KG1 (cell line): Measurements from ENCODE around the gene RRP36.
A peak's percentile ranks its signal among the peaks of the same experiment; 100 is the strongest.
"Not testable (repeated sequence)": the region's sequence is repeated elsewhere in the genome, so short reads cannot be mapped to it uniquely, and the experiment has no call there.

Source experiments
- DNase-seq: peaks from one replicate; lab custom pipeline; 2025; lab: John Stamatoyannopoulos, UW

Gene RRP36, protein sequence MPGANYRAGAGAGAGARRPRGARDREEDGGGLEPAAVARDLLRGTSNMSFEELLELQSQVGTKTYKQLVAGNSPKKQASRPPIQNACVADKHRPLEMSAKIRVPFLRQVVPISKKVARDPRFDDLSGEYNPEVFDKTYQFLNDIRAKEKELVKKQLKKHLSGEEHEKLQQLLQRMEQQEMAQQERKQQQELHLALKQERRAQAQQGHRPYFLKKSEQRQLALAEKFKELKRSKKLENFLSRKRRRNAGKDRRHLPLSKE

DNA sequence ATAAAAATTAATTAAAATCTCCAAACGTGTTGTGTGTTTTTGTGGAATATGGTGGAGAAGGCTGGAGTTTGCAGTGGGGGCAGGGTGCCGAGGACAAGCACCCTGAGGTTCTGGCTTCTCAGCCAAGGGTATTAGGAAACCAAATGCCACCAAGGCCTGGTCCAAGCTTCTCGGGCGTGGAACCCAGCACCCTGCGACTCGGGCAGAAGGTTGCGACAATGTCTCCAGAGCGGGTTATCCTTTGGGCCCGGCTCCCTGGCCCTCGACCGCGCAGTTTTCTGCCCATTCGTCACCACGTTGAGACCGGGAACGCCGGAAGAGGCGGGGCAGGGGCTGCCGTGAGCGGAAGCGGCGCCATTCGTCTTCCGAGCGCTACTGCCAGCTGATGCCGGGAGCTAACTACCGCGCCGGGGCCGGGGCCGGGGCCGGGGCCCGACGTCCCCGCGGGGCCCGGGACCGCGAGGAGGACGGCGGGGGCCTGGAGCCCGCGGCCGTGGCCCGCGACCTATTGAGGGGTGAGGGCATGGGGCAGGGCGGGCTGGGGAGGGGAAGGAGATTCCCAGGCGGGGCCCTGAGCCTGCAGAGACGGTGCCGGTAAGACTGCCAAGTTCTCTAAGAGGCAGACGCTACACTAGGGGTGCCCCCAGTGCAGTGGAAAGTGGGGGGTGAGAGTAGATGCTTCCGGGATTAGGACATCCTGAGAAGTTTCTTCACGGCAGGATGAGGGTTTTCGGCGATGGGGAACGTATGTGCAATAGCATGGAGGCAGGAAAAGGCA is at the start of gene RRP36:
Gene RRP36, plus strand, starts transcription at position 354 of the 778 bp plus-strand sequence. Its CDS starts 32 bp downstream, at position 386.
- peak; percentile 53 for DNase-seq

DNA sequence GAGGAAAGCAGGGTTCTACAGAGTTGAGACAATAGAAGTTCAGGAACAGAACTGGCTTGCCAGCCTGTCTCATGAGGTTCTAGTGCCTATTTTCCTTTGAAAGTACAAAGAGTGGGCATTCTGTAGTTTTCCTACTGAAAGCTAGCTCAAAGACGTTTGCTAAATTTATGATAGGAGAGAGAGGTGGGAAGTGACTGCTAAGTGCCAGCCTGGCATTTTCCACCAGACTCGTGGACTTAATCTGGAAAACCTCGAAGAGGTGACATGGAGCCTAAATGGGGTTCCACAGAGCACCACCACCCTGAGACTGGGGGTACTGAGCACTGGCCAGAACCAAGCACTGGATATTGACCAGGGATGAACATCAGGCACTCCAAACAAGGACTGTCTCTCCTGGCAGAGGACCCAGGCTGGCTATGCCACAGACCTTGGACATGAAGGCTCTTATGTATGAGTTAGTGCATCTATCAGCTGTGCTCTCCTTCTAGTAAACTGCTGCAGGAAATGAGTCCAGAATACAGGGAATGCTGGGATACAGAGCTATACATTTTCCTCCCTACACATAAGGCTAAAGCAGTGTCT is 49.6 kb upstream of the RRP36 start:
- no peak for DNase-seq

DNA sequence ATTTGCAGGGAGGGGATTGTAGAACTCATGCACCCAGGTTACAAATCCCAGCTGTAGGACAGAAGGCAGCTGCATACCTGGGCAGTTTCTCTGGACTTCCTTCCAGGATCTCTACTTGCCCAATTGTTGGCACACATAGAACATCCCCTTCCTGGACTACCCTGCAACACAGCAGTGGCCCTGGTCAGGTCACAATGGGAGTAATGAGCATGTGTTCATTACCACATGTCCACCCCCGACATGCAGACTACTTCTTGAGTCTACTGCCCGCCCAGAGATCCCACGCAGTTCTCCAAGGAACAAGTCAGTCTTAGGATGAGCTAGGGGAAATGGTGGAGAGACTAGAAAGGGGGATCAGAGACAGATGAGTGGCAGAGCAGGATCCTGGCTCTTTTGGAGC is 47.5 kb upstream of the RRP36 start:
- no peak for DNase-seq

DNA sequence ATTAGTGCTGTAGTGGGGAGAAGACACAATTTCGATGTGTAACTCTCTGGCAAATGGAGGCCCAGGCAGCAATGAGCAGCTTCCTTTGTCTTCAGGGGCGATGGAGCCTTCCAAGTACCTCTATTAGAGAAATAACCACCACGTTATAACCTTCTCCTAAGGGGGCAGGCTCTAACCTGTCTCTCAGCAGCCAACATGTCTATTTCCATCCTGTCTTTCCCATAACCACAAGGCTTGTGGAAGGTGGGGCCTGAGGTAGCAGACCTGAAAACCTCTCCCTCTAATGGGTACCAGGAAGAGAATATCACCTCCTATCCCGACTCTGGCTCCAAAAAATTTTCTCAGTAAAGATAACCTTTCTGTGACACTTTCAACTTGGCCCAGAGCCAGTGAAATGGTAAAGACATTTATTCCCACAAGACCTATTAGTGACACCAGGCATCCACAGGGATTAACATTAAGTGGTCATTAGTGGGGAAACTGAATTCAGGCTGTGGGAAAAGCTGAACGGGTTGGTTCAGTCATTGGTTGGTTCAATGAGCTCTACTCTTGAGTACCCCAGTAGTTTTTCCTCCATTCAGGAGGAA is 46.4 kb upstream of the RRP36 start:
- DNase-seq, result no peak

DNA sequence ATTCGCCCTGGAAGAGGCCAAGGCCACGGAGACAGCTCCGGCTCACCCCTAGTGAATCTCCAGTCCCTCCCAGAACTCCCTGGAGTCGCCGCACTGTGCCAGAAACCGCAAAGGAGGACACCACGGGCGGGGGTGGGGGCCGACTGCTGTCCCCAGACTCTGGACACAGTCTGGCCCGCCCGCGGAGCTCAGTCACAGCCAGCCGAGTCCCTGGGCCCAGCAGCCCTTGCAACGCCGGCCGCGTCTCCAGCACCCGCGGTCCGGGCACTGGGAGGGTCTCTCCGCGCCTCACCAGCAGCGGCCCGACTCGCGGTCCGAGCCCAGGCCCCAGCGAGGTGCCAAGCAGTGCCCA is 43.0 kb upstream of the RRP36 start:
- no peak for DNase-seq

DNA sequence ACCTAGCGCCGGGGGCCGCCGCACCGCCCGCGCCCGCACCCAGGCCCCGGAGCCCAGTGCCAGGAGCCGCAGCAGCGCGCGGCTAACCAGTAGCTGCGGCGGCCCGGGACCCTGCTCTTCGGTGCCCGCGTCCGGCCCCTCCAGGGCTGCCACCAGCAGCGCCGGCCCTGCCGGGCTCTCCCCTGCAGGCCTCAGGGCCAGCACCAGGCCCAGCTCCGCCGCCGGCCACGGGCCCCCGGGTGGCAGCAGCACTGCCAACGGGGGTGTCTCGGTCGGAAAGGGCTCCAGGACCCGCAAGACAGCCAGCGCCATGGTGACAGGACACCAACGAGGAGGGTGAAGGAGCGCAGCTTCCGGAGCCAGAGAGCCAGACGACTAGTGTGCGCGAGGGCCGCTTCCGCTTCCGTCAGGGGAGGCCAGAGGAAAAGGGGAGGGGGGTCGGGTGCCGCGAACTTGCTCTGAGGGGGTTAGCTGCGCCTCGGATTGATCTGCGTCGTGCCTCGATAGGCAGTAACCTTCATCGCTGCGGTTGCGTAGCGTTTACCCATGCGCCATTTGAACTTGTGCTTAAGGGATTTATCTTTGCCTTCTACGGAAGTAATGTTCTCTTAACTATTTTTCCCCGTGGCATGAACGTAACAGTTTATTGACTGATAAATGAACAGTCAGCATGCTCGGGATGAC is 42.4 kb upstream of the RRP36 start, which contains the start of gene PEX6:
Gene PEX6, minus strand, starts transcription at position 343 of the 684 bp plus-strand sequence. Its CDS starts 31 bp downstream, at position 312.
- DNase-seq, result peak; percentile 84

DNA sequence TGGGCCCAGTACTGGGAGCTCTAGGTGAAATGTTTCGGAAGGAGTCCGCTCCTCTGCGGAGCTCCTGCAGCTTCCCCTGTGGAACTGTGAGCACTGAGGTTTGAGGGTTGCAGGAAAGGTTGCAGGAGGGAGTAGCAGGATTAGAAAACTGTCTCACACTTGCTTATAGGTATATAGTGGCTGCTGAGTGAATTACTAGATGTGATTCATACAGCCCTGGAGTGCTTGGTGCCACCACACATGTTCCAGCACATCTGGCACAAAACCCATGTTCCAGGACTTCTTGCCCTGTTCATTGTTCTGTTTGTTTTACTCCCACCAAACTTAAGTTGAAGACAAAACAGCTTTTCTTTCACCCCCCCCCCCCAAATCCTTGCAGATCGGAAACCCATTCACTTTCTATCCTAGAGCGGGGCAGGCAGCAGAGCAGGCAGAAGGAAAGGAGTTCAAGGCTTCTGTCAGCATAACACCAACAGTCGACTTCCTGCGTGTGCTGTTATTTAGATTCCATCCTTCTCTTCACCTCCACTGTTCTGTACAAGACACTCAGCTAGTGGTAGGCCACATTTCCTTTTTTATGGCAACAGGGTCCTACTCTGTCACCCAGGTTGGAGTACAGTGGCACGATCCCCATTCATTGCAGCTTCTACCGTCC is 41.8 kb upstream of the RRP36 start:
- no peak for DNase-seq

DNA sequence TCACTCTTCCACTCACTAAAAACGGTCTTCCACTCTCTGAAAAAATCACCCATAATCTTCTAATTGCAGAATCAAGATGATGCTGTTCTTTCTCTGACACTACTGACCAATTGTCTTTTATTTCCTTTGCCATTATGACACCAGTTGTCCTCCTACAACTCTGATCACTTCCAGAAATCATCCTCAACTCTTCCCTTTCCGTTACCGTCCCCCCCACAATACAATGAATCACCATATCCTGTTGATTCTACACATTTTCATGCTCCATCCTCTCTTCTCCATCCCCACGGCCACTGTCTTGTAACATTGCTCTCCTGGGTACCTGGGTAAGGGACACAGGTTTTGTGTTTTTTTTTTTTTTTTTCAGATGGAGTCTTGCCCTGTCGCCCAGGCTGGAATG is 39.6 kb upstream of the RRP36 start:
- DNase-seq, result no peak

DNA sequence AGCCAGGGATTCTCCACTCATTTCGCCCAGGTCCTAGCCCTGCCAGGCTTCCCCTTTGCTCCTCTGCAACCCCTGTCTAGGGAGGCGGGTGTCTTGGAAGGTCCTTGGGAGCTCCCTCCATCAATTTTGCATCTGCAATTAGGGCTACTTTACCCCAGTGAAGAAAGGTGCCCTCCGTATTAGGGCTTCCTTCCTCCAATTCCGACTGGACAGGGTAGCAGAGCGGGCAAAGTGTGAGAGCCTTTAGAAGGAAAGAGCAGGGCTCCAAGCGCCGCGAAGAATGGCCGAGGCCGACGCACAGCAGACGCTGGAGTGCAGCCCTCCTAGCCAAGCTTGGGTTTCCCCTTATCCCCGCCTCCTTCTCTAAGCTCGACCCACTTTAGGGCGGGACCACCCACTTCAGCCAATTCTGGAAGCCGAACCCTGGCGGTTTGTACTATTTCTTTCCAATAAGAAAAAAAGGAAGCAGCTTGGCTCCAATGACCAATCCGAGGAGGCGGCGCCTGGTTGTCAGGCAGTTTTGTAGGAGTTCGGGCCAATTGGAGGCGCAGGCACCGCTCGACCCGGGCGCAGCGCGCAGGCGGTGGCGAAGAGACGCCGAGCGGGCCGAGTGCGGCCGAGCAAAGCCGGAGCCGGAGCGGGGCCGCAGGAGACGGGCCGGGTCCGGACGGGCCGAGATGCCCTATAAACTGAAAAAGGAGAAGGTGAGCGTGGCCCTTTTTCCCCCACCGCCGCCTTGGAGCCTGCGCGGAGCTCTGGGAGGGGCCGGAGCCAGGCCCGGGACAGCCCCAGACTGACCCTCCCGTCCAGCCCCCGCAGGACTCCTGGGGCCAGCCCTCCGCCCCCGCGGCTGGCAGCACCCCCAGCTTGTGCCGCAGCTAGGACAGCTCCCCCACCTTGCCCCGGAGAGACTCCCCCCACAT is 37.2 kb upstream of the RRP36 start, which contains the start of gene PPP2R5D:
Gene PPP2R5D, plus strand, starts transcription at position 570 of the 923 bp plus-strand sequence. Its CDS starts 108 bp downstream, at position 678.
- peak; percentile 98 for DNase-seq

DNA sequence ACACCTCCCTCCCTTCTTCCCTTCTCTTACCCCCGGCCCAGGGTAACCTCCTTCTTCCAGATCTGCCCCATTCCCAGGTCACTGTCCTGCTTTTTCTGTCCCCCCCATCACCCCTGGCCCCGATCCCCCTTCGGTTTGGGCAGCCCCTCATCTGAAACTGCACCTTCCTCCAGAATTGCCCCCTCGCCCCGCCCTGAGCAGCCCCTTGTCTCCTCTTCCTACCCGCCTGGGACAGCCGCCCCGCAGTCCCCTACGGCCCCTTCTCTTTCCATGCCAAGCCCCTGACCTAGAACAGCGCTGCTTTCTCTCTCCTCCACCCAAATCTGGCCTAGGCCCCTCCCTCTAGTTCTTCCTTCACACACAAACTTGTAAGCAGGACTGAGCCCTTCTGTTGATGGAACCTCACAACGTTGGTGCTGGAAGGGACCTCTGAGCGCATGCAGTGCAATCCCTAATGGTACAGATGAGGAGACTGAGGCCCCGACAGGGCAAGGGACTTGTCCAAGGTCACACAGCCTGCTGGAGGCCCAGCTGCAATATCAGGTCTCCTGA is 36.4 kb upstream of the RRP36 start:
- no peak for DNase-seq

DNA sequence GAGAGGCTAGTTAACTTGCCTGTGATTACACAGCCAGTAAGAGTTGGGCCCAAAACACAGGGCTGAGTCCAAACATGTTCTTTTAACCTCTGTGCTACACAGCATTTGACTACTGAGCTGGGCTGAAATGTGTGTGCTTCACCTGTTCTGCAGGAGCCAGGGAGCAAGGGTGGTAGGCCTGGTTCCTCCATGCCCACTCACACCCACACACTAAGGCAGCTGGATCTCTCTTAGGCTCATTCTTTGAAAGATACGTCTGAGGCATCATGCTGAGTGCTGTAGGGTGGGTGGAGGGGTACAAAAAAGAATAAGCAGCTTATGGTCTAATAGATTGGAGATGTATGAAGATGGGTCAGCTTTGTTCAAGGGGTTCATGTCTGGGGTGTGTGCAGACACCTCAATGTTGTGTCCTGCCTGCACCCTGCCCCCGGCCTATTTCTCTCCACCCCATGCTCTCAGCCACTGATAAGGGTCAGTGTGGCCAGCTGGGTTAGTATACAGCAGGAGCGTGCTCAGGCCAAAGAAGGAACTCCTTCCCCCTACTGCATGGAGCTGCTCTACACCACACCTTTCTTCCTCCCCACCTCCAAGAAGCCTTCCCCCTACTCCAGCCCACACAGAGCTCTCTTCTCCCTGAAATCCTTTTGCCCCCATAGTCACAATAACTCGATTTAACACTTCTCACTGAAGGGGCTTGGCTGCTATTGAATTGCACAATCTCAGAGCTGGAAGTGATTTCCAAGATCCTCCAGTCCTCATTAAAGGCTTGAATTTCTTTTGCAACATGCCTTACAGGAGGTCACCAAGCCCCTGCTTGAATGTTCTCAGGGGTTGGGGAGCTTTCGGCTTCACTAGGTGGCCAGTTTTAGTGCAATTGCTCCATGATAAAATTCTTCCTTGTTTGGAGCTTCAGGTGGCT is 33.6 kb upstream of the RRP36 start:
- no peak for DNase-seq

DNA sequence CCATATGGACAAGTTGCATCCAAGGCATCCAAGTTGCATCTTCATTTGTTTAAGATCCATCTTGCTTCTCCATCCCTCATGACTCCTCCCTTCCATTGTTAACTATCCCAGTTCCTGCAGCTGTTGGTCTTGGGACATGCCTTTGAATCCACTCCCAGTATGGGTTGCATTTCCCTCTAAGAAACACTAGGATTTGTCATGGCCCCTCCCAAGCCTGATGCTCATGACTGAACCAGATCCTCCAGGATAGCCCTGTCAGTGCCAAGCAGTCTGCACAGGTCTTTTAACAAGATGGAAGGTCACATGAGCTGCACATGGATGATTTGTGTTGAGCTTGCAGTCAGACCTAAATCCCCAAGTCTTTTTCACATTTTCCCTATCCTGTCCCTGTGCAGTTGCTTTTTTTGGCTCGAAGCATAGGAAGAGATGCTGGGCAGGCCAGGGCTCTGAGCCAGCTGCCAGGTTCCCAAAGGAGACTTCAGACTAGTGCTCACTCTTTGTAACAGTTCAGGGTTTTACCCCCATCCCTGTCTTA is 32.9 kb upstream of the RRP36 start:
- no peak for DNase-seq

DNA sequence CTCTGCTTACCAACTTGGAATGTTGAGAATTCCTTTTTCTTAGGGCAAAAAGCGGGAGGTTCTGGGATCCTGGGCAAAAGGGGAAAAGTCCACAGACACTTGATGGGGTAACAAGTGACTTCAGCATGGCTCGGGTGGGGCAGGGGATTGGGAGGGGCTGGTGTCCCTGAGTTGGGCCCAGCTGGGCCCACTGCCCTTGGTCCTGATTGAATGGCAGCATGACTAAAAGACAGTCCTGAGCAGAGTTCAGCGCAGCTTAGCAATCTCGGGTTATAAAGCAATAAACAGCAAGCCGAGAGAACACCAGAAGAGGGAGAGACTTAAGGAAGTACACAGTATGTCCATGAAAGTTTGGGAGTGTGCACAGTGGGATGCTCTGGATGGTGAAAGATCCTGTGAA is 31.5 kb upstream of the RRP36 start:
- no peak for DNase-seq

DNA sequence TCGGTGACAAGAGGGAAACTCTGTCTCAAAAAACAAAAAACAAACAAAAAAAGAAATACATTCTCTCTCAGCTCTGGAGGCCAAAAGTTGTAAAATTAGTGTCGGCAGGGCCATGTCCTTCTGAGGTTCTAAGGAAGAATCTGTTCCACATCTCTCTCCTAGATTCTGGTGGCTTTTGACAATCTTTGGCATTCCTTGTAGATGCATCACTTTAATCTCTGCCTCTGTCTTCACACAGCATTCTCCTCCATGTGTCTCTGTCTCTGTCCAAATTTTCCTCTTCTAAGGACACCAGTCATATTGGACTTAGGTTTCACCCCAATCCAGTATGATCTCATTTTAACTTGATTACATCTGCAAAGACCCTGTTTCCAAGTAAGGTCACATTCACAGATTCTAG is 28.0 kb upstream of the RRP36 start:
- DNase-seq, result no peak

DNA sequence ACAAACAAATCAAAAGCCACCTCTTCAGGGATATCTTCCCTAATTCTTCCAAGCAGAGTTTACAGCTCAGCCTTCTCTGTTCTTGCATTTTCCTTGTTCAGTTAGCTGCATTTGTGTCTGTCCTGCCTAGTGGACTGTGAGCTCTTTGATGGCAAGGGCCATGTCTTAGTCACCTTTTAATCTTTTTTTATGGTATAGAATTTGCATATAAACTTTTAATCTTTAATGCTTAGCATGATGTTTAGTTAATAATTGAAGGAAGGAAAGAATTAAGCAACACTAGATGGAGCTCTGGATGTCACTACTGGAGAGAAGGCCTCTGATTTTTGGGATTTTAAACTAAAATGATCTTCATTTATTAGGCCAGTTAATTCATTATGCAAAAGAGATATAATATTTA is 24.9 kb upstream of the RRP36 start:
- DNase-seq, result no peak

DNA sequence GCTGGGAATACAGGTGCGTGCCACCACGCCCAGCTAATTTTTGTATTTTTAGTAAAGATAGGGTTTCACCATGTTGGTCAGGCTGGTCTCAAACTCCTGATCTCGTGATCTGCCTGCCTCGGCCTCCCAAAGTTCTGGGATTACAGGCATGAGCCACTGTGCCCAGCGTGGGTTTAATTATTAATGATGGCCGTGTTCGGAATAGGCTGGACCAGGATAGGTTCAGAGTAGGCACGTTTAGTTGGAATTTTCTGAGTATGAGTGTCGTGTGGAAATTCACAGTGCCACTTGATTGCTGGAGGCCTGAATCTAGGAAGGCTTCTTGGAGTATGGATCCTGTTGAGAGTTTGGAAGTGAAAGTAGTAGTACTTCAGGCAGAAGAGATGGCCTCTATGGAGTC is 23.2 kb upstream of the RRP36 start:
- not testable (repeated sequence) for DNase-seq

DNA sequence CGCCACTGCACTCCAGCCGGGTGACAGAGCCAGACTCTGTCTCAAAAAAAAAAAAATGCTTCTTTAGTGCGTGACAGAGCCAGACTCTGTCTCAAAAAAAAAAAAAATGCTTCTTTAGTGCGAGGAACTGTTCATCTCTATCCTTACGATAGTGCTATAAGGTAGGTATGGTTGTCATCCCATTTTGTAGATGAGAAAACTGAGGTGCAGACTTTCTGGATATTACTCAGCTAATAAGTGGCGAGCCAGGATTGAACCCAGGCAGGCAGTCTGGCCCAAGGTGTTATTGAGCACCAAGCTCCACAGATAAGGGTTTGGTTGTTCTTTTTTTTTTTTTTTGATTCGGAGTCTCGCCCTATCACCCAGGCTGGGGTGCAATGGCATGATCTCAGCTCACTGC is 19.6 kb upstream of the RRP36 start:
- DNase-seq, result no peak

DNA sequence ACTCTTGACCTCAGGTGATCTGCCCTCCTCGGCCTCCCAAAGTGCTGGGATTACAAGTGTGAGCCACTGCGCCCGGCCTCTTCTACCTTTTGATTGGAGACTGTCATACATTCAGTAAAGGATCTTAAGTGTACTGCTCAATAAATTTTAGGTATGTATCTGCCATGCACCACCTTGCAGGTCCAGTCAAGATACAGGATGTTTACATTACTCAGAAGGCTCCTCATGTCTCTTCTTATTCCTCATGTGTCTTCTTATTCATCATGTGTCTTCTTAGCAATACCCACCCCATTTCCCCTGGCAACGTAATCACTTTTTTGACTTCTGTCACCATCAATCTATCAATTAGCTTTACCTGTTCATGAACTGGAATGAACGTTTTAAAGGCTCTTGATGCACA is 15.6 kb upstream of the RRP36 start:
- DNase-seq, result no peak

DNA sequence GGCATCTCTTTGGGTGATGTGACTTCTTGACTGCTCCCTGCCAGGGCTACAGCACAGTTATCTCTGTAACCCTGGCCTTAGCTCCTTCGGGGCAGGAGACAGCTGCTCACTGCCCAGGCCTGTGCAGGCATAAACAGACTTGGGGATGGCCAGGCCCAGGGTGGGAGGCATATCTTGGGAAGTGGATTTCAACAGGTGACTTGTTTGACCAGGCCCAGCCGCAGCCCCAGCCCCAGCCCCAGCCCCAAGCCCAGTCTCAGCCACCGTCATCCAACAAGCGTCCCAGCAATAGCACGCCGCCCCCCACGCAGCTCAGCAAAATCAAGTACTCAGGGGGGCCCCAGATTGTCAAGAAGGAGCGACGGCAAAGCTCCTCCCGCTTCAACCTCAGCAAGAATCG is 15.2 kb upstream of the RRP36 start:
- no peak for DNase-seq
